WTC11 (cell line): ENCODE measurements around the gene ABHD13.

ENCODE experiments used
- CREB1 ChIP-seq: sonication (generic); formaldehyde crosslinking; IDR thresholded peaks from 2 replicates; pipeline ENCODE4 v1.8.0; 2023; ENCODE audit warnings: mild to moderate bottlenecking, missing genetic modification reagents
- E2F4 ChIP-seq: sonication (generic); formaldehyde crosslinking; IDR thresholded peaks from 2 replicates; pipeline ENCODE4 v1.8.1; 2022; ENCODE audit warnings: low read depth, mild to moderate bottlenecking, moderate library complexity, missing genetic modification reagents, borderline replicate concordance
- FOXP4 ChIP-seq: sonication (generic); formaldehyde crosslinking; IDR thresholded peaks from 2 replicates; pipeline ENCODE4 v1.8.0; 2022; ENCODE audit warnings: mild to moderate bottlenecking, missing genetic modification reagents
- GABPB1 ChIP-seq: sonication (generic); formaldehyde crosslinking; IDR thresholded peaks from 2 replicates; pipeline ENCODE4 v1.8.1; 2023; ENCODE audit warnings: mild to moderate bottlenecking, missing genetic modification reagents
- MAX ChIP-seq: sonication (generic); formaldehyde crosslinking; IDR thresholded peaks from 2 replicates; pipeline ENCODE4 v1.8.0; 2022; ENCODE audit warnings: mild to moderate bottlenecking, missing genetic modification reagents
- PREB ChIP-seq: sonication (generic); formaldehyde crosslinking; IDR thresholded peaks from 2 replicates; pipeline ENCODE4 v1.8.1; 2022; ENCODE audit warnings: mild to moderate bottlenecking, missing genetic modification reagents, moderate library complexity, borderline replicate concordance
- SMAD4 ChIP-seq: sonication (generic); formaldehyde crosslinking; IDR thresholded peaks from 2 replicates; pipeline ENCODE4 v1.8.0; 2022; ENCODE audit warnings: mild to moderate bottlenecking, missing genetic modification reagents
- ZBTB43 ChIP-seq: sonication (generic); formaldehyde crosslinking; IDR thresholded peaks from 2 replicates; pipeline ENCODE4 v1.8.1; 2023; ENCODE audit warnings: mild to moderate bottlenecking, missing genetic modification reagents

GRCh38 chr13:108276060-108276459 lies 57.9 kb downstream of the ABHD13 start:
- TF ChIP-seq FOXP4 (CRISPR knock-in tag) (no peak), ZBTB43 (no peak), GABPB1 (CRISPR knock-in tag) (no peak), CREB1 (no peak), E2F4 (CRISPR knock-in tag) (no peak), MAX (no peak), PREB (no peak), SMAD4 (CRISPR knock-in tag) (no peak)
